Mesendoderm (in vitro differentiated cells): ENCODE measurements around the gene EPHB6.

ENCODE experiments used
- DNase-seq: peaks from one replicate; pipeline ENCODE4 v3.0.0; 2013
- H2AK5ac ChIP-seq: 2 replicates; pipeline ENCODE4 v1.6.1; 2013; ENCODE audit warnings: low read length, inconsistent platforms
- H2BK120ac ChIP-seq: 2 replicates; pipeline ENCODE4 v1.6.1; 2013; ENCODE audit warnings: low read depth, mild to moderate bottlenecking, low read length, moderate library complexity, mixed read lengths
- H2BK15ac ChIP-seq: replicated peaks from 2 replicates; pipeline ENCODE4 v1.6.1; 2013; ENCODE audit warnings: low read depth, mild to moderate bottlenecking, moderate library complexity
- H2BK5ac ChIP-seq: 2 replicates; pipeline ENCODE4 v1.6.1; 2013; ENCODE audit warnings: low read length, inconsistent platforms
- H3K18ac ChIP-seq: 2 replicates; pipeline ENCODE4 v1.6.1; 2013; ENCODE audit warnings: mild to moderate bottlenecking, low read length, mixed read lengths
- H3K23ac ChIP-seq: one replicate; pipeline ENCODE4 v1.6.1; 2013; ENCODE audit warnings: low read length
- H3K27ac ChIP-seq: 2 replicates; pipeline ENCODE4 v1.5.1; 2013; ENCODE audit warnings: low read depth, mild to moderate bottlenecking, inconsistent platforms, low read length, moderate library complexity
- H3K27me3 ChIP-seq: 2 replicates; pipeline ENCODE4 v1.6.1; 2013; ENCODE audit warnings: low read length, control low read depth, mild to moderate bottlenecking, inconsistent platforms; ENCODE audit not compliant: insufficient read depth, poor library complexity
- H3K36me3 ChIP-seq: 2 replicates; pipeline ENCODE4 v1.6.1; 2013; ENCODE audit warnings: low read length, inconsistent platforms; ENCODE audit not compliant: control insufficient read depth, insufficient read depth
- H3K4ac ChIP-seq: one replicate; pipeline ENCODE4 v1.6.1; 2013; ENCODE audit warnings: low read depth, mild to moderate bottlenecking, low read length, moderate library complexity
- H3K4me1 ChIP-seq: 2 replicates; pipeline ENCODE4 v1.6.1; 2013; ENCODE audit warnings: low read depth, low read length, inconsistent platforms; ENCODE audit not compliant: control insufficient read depth
- H3K4me2 ChIP-seq: 2 replicates; pipeline ENCODE4 v1.6.1; 2013; ENCODE audit warnings: low read length
- H3K4me3 ChIP-seq: 2 replicates; pipeline ENCODE4 v1.5.1; 2013; ENCODE audit warnings: mild to moderate bottlenecking, low read length
- H3K56ac ChIP-seq: one replicate; pipeline ENCODE4 v1.6.1; 2013; ENCODE audit warnings: low read length
- H3K79me1 ChIP-seq: 2 replicates; pipeline ENCODE4 v1.6.1; 2013; ENCODE audit warnings: low read length, inconsistent platforms
- H3K79me2 ChIP-seq: 2 replicates; pipeline ENCODE4 v1.6.1; 2013; ENCODE audit warnings: mild to moderate bottlenecking, low read length; ENCODE audit not compliant: control insufficient read depth, insufficient read depth
- H3K9ac ChIP-seq: 2 replicates; pipeline ENCODE4 v1.6.1; 2013; ENCODE audit warnings: low read length, inconsistent platforms
- H4K5ac ChIP-seq: one replicate; pipeline ENCODE4 v1.6.1; 2013; ENCODE audit warnings: low read length
- H4K8ac ChIP-seq: one replicate; pipeline ENCODE4 v1.6.1; 2013; ENCODE audit warnings: low read depth, mild to moderate bottlenecking, control low read depth, low read length, moderate library complexity
- WGBS: extraction: QIAGEN DNeasy Blood & Tissue Kit; methylation state at CpG from one replicate; pipeline ENCODE4 v1.1.7; 2013; ENCODE audit warnings: low lambda C conversion rate, missing lambda C conversion rate; ENCODE audit not compliant: insufficient coverage; ENCODE audit errors: extremely low coverage; 5-methylcytosine and 5-hydroxymethylcytosine counted together

Gene EPHB6

DNA sequence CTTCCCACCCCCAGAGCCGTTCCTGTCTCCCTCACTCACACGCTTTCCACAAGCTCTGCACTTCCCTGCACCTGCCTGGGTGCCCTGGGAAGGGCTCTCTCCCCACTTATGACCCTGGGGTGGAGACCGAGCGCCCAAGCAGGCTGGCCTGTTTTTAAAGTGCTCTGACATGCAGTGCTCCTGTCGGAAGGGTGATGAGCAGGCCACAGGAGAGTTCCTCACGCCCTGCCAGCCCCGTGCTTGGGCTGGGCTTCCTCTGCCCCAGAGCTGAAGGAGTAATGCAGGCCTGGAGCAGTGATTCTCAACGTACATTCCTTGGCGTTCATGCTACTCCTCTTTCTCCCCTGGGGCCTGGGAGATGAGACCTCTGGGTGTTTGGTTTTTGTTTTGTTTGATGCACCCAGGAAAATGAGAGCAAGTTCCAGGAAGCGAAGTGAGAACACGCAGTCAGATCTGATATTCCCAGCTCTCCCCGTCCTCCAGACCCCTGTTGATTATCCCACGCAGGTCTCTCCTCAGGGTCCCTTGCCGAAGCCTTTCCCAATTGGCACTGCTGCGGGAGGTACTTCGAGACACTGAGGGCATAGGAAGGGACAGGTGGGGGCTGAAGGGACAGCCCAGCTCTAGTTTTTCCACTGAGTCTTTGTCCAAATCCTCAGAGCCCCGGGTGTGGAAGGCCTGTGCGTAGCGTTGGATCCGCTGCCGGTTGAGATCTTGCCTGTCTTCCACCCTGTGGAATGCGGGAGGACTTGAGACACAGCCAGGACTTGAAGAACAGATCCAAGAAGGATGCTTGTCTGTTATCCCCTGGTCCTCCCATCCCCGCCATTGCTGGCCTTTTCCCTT lies 16.6 kb downstream of the EPHB6 start:
- Histone ChIP-seq H3K36me3 (no peaks in the 10 kb centered on the region), H4K8ac (no peak overlapping the region), H3K4me2 (no peak overlapping the region), H2AK5ac (no peak overlapping the region), H3K79me1 (no peaks in the 10 kb centered on the region), H2BK15ac (no peak overlapping the region), H3K56ac (no peak overlapping the region), H3K4me3 (no peak overlapping the region), H3K27ac (no peak overlapping the region), H3K4me1 (no peaks in the 10 kb centered on the region), H3K9ac (no peak overlapping the region), H4K5ac (no peak overlapping the region), H3K79me2 (no peaks in the 10 kb centered on the region), H3K23ac (no peak overlapping the region), H3K27me3 (no peaks in the 10 kb centered on the region), H3K4ac (no peak overlapping the region), H3K18ac (no peak overlapping the region), H2BK5ac (no peak overlapping the region), H2BK120ac (no peak overlapping the region)
- no peak for DNase-seq
- no CpG with 5 or more reads among the region's 23 CpGs for WGBS

- Histone ChIP-seq H3K4me1 (no peaks in the 10 kb centered on the region), H3K79me1 (no peaks in the 10 kb centered on the region), H3K4me3 (no peak overlapping the region), H3K18ac (no peak overlapping the region), H3K79me2 (no peaks in the 10 kb centered on the region), H3K36me3 (no peaks in the 10 kb centered on the region), H3K56ac (no peak overlapping the region), H2BK5ac (no peak overlapping the region), H3K4me2 (no peak overlapping the region), H2AK5ac (no peak overlapping the region), H4K8ac (no peak overlapping the region), H4K5ac (no peak overlapping the region), H3K4ac (no peak overlapping the region), H2BK15ac (no peak overlapping the region), H3K9ac (no peak overlapping the region), H2BK120ac (no peak overlapping the region), H3K27ac (no peak overlapping the region), H3K23ac (no peak overlapping the region), H3K27me3 (no peaks in the 10 kb centered on the region)
- no CpG with 5 or more reads among the region's 15 CpGs for WGBS
- DNase-seq = no peak
Observed at GRCh38 chr7:142872106-142872675, 17.3 kb downstream of the EPHB6 start.

GRCh38 chr7:142873281-142873784 lies 18.5 kb downstream of the EPHB6 start:
- no CpG with 5 or more reads among the region's 11 CpGs for WGBS
- peak; percentile 59 for DNase-seq

DNA sequence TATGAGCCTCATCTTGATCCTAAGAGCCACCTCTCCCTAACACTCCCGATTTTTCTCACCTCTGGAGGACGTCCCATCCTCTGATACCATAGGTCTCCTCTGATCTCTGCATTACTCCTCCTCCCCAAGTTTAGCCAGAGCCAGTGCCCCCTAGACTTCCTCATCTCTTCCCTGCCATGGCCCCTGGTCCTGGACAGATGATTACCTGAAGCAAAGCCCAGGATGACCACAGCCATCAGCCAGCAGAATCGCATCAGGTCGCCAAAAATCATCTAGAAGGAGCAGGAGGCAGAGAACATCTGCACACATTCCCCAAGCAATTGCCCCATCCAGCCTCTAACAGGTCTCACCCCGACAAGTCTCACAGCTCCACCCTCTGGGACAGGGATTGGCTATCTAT lies 19.0 kb downstream of the EPHB6 start:
- Histone ChIP-seq H3K18ac (no peak overlapping the region), H3K79me2 (no peaks in the 10 kb centered on the region), H3K4me2 (no peak overlapping the region), H3K9ac (no peak overlapping the region), H3K36me3 (no peaks in the 10 kb centered on the region), H3K79me1 (no peaks in the 10 kb centered on the region), H2BK120ac (no peak overlapping the region), H3K4ac (no peak overlapping the region), H4K5ac (no peak overlapping the region), H2BK15ac (no peak overlapping the region), H3K4me3 (no peak overlapping the region), H3K4me1 (no peaks in the 10 kb centered on the region), H2AK5ac (no peak overlapping the region), H4K8ac (no peak overlapping the region), H2BK5ac (no peak overlapping the region), H3K27me3 (no peaks in the 10 kb centered on the region), H3K56ac (no peak overlapping the region), H3K27ac (no peak overlapping the region), H3K23ac (no peak overlapping the region)
- no peak for DNase-seq
- no CpG with 5 or more reads among the region's 5 CpGs for WGBS

More at GRCh38 chr7:142873281-142873784, 18.5 kb downstream of the EPHB6 start:
- no peak overlapping the region for H2BK120ac ChIP-seq
- no peak overlapping the region for H2AK5ac ChIP-seq
- no peak overlapping the region for H3K27ac ChIP-seq
- H3K23ac ChIP-seq = no peak overlapping the region
- no peaks in the 10 kb centered on the region for H3K79me2 ChIP-seq
- no peak overlapping the region for H3K18ac ChIP-seq
- no peak overlapping the region for H3K4me2 ChIP-seq
- no peak overlapping the region for H3K4ac ChIP-seq
- no peaks in the 10 kb centered on the region for H3K4me1 ChIP-seq
- no peak overlapping the region for H2BK5ac ChIP-seq
- H3K36me3 ChIP-seq = no peaks in the 10 kb centered on the region
- H3K79me1 ChIP-seq = no peaks in the 10 kb centered on the region
- no peak overlapping the region for H3K4me3 ChIP-seq
- H4K8ac ChIP-seq = no peak overlapping the region
- H2BK15ac ChIP-seq = no peak overlapping the region
- no peak overlapping the region for H3K56ac ChIP-seq
- H4K5ac ChIP-seq = no peak overlapping the region
- H3K9ac ChIP-seq = no peak overlapping the region
- no peaks in the 10 kb centered on the region for H3K27me3 ChIP-seq

DNA sequence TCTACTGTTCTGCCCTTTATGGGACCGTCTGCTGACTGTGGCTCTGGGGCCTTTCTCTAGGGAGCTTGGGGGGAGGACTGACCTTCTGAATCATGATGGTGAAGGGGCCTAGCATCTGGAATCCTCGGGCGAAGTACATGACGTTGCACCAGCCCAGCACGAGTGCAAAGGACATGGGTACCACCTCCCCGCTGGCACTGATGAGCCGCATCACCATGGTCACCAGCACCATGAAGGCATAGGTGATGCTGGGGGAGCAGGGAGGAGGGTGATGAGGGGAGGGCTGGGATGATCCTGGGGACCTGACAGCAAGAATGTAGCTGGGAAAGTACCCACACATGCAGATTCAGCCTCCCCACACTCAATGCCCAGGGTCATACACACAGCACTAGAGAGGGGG lies 19.5 kb downstream of the EPHB6 start:
- Histone ChIP-seq H2BK120ac (no peak overlapping the region), H3K18ac (no peak overlapping the region), H4K8ac (no peak overlapping the region), H3K4me3 (no peak overlapping the region), H4K5ac (no peak overlapping the region), H3K4me1 (no peaks in the 10 kb centered on the region), H3K36me3 (no peaks in the 10 kb centered on the region), H3K23ac (no peak overlapping the region), H3K56ac (no peak overlapping the region), H3K79me2 (no peaks in the 10 kb centered on the region), H2BK15ac (no peak overlapping the region), H2AK5ac (no peak overlapping the region), H3K9ac (no peak overlapping the region), H3K4me2 (no peak overlapping the region), H3K79me1 (no peaks in the 10 kb centered on the region), H2BK5ac (no peak overlapping the region), H3K4ac (no peak overlapping the region), H3K27me3 (no peaks in the 10 kb centered on the region), H3K27ac (no peak overlapping the region)
- WGBS = no CpG with 5 or more reads among the region's 7 CpGs
- DNase-seq = no peak
